ENCODE measurements around the gene KCNK2.
A peak's percentile ranks its signal among the peaks of the same experiment; 100 is the strongest.

The KCNK2 gene

DNA sequence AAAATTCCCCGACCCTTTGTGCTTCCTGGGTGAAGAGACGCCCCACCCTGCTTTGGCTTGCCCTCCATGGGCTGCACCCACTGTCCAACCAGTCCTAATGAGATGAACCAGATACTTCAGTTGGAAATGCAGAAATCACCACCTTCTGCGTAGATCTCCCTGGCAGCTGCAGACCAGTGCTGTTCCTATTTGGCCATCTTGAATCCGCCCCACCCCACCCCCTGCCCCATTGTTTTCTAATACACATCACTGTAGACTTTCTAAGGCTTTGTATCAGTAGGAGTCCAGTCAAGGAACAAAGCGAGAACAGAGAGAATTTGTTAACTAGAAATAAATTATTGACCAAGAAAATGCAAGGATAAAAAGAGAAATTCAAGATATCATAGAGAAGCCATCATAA is 178.2 kb downstream of the KCNK2 start:
- no peak for DNase-seq

DNA sequence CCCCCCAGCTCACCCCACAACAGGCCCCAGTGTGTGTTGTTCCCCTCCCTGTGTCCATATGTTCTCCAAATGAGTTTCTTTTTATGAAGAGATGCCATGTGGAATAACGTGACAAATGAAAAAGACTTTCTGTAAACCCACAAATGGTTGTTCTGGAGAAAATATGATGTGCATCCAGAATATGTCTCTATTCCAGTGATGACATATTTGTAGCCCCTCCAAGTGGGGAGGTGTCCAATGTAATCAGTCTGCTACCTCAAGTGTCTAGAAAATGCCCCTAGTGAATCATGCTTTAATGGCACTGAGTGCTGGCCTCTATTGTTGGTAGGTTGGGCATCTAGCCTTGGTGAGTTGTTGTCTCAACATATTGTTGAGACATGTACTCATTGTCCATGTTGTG is 179.6 kb downstream of the KCNK2 start:
- DNase-seq, result no peak

DNA sequence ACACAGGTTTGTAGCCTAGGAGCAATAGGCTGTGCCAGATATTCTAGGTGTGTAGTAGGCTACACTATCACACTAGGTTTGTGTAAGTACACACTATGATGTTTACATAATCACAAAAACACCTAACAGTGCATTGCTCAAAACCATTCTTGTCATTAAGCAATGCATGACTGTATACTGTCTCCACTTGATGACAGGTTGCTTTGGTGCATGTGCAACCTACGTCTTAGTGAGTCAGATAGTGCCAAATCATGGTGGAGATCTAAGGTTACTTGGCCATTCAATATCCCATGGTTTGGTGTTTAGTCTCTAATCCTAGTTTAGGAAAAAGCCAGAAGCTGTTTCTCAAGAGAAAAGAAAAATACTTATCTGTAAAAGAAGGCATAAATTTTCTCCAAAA is 181.1 kb downstream of the KCNK2 start:
- no peak for DNase-seq

DNA sequence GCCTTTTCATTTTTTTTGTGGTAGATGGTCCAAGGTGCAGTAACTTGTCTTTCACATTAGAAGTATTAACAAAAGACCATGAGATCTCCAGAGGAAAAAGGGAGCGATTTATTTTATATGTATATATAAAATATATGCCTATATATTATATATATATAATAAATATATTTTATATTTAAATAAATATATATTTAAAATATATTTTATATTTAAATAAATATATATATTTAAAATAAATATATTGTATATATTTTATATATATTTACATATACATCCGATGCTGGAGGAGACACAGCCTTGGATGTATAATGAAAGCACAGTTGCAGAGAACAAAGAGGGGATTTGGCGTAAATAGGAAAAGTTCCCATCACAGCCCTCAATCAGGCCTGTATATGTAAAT is 182.1 kb downstream of the KCNK2 start:
- no peak for DNase-seq

DNA sequence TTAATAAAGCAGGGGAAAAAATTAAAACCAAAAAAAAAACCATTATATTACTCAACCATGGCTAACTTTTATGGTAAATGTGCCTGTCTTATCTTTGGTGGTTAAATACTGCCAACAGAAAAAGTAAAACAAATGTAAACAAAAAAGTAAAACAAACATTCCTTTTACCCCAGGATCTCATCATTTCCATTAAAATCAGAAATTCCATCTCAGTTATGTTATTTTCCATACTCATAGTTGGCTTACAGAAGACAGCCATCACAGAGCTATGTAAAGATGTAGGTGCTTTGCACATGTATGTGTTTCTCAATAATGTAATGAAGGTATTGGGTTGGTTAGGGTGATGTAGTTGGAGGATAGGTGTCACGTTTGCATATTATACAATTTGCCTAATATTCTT is 185.0 kb downstream of the KCNK2 start:
- no peak for DNase-seq

DNA sequence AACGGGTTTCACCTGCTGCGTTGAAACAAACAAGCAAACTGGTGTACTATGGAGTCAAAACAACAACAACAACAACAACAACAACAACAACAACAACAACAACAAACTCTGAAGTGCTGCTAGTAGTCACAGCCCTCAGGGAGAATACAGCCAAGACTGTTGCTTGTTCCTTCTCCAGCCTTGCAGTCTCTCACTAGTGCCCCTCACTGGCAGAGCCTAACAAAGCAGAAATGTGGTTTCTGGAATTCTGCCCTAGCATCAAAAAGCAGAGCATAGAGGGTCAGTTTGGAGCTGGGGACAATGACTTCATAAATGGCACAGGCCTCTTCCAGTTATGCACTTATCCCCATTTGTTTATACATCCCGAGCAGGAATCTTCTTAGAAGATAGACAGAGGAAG is 187.4 kb downstream of the KCNK2 start:
- DNase-seq, result no peak

DNA sequence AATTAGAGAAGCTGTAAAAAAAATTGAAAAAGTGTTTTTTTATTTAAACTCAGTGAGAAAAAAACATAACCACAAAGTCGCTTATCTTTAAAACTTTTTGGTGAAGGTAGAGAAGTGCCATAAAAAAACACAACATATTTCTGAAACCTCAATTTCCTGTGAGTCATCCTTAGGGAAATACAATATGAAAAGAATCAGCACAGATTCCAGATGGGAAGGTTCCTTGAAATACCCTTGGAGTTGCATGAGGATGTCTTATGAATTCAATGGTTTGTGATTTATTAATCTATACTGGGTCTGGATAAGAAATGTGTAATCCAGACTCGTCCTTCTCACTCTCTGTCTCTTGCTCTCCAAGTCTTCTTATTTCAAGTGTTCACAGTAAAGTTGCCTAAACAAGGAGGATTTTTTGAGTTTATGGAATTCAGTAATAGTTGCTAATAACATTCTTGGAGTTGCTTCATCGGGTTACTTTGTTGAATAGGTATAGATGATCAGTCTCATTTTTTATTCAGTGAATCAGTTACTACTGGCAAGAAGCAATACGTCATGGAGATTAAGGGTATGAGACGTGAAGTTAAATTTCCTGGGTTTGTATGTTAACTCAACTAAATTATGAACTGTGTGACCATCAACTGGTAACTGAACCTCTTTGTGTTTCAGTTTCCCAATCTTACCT is 191.4 kb downstream of the KCNK2 start:
- peak; percentile 81 for DNase-seq

DNA sequence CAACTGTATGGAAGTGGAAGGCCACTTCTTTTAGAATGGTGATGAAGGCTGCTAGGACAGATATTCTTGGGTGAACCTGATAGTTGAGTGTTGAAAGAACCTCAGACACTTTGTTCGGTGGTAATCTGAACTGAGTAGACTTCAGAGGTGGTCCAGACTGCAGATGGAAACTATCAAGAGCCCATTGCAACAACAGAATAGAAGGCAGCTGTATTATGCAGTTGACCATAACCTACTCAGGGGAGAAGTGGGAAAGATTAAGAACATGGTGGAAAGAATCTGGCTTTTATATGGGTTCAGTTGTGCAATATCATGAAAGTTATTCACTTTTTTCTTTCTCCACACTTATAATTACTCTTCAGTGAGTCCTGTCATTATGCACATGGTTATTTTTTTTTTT is 194.0 kb downstream of the KCNK2 start:
- DNase-seq, result no peak

DNA sequence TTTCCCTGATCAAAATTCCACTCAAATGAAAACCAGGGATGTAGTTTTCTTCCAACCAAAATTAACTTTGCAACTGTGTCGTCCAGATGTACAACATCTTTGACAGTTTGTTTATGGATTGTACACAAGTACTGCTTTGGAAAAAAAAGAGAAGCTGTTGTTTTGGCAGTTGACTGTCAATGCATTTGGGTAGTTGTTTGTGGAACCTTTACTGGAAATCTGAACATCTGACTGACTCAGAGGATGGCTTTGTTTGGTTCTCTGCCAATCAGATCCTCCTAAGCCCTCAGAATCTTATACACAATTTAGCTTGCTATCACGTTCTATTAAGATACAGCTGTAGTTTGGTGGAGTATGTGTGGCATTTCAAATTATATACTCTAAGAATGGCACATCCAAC is 195.0 kb downstream of the KCNK2 start:
- peak; percentile 52 for DNase-seq

DNA sequence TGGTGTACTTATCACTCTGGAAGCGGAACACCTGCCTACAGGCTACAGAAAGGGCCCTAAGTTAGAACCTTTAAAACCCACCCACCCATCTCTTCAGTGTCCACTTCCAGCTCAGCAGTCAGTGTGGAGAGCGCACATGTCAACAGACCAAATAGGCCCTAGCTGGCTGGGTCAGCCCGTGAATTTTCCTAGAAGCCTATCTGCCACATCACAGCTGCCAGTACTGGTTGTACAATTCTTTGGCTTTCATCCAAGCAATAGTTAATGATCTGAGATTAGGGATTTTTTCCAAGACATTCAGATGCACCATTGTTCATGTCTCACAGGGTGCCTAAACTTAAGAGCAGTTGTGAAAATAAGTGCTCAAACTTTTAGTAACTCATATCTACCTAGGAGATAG is 197.1 kb downstream of the KCNK2 start:
- DNase-seq, result no peak

DNA sequence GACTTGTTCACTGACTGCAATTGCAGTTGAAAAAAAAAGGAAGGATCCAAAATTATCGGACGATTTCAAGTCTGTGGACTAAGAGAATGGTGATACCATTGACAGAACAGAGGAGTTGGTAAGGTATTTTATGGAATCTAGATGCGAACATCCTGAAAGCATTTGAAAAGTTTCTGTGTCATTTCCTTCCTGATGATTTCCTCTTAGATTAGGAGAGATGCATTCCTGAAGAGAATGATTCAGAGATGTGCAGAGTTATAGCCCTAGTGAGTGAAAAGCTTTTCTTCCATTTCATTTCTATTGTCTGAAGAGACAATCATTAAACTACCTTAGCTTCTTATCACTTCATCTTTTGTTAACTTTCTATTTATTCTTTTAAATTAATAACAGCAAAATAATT is 200.0 kb downstream of the KCNK2 start:
- no peak for DNase-seq

DNA sequence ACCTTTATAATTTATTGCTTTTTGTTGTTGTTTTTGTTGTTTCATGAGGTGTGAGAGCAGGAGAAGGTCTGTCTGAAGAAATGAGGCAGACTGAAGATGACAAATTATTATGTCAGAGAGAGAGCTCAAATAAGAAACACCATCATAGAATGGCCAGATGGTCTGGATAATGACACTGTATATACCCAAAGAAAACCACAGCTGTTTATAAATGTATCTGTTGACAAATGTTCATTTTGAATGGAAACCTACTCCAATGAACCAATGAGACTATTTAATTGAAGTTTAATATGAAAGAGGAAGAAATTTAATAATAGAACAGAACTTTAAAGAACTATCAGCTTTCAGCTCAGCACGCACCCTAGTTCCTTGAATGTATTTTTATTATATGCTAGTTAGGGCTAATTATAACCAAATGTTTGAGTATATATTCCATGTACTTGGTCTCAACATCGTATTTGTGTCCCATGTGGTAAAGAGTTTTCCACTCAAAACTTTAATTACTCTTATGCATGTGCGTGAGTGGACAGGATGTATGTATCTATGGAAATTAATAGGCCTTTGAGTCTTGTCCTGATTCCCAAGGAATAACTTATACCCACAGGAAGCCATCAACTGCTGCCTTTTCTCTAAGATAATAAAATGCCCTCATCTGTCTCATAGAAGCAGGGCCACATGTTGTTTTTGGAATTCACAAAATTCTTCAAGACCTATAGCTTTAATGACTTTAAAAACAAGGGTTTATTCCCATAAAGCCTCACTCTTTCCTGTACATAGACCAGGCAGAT is 202.7 kb downstream of the KCNK2 start:
- DNase-seq, result peak; percentile 65
